GM19043 (cell line): ENCODE measurements around the gene NT5C2.
"Not testable (repeated sequence)": the region's sequence is repeated elsewhere in the genome, so short reads cannot be mapped to it uniquely, and the experiment has no call there.

Source experiments
- ATAC-seq: cut with Tn5 transposase; IDR thresholded peaks from one replicate; pipeline ENCODE4 v1.9.1; 2021; ENCODE audit warnings: low read depth; ENCODE audit not compliant: unreplicated experiment

Gene NT5C2

DNA sequence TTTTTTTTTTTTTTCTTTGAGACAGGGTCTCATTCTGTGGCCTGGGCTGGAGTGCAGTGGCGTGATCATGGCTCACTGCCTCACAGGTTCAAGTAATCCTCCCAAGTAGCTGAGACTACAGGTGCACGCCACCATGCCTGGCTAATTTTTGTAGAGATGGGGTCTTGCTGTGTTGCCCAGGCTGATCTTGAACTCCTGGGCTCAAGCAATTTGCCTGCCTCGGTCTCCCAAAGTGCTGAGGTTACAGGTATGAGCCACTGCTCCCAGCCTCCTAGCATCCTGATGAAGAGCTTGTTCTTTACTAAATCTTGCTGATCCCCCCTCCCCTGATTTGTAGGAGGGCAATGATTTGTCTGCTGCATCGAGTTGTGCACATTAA is 126.0 kb downstream of the NT5C2 start:
- not testable (repeated sequence) for ATAC-seq

GRCh38 chr10:103066141-103067098 is 126.7 kb downstream of the NT5C2 start:
- no peak for ATAC-seq

- no peak for ATAC-seq
These were observed 128.1 kb downstream of the NT5C2 start for GRCh38 chr10:103064956-103065355.

DNA sequence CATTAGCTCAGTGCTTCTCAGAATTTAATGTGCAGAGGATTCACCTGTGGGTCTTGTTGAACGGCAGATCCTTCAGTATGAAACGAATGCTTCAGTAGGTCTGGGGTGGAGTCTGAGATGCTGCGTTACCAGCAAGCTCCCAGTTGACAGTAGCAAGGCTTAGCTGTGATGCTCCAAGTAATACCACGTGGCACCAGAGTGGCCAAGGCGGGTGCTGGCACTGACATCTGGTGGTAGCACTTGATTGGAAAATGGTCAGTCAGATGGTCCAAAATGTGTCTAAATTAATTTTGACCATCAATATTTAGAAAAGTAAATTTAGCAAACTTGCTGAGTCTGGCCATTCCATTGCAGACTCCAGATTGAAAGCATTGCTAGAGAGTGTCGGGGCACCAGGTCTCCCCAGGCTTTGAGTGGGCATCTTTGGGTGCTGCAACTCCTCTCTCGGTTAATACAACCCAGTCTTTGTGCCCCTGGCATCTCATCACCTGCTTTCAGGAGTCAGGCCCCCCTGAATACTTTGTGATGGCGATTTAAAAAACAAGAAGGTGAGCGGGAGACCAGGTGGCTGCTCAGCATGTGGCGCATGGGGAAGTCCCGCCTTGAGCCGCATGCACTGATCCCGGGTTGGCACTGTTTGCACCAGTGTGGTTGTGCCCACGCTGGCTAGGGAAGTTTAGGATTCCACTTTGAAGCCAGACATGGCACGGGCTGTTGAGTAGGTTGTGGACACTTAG is 130.1 kb downstream of the NT5C2 start:
- no peak for ATAC-seq

DNA sequence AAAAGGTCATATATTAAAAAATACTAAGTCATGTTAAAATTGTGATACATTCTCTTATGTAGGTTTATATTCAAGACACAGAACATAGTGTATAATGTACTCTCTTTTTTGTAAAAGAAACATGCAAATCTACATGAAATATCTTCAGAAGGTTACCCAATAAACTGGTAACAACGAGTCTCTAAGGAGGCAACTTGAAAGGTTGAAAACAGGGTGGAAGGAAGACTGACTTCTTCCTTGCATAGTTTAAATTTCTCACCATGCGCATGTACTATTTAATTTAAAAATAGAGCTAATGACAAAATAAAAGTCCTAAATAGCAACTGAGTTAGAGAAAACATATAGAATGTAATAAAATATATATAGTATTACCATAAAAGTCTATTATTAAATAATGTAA is 132.5 kb downstream of the NT5C2 start:
- ATAC-seq, result no peak

DNA sequence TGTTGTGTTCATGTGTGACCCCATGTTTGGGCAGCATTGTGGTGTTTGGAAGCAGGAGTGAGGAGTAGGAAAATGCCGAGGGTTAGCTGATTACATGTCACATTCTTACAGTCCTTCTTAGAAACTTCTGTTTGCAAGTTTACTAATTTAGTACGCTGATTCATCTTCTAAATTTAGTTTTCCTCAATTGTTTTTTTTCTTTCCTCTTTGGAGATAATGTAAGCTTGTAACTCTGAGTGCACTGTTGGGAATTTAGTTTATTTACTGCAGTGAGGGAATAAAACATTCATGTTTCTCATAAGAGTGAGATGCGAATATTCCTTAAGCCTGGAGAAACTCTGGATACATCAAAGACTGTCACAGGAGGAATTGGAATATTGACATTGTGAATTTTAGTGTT is 135.0 kb downstream of the NT5C2 start:
- ATAC-seq, result no peak

DNA sequence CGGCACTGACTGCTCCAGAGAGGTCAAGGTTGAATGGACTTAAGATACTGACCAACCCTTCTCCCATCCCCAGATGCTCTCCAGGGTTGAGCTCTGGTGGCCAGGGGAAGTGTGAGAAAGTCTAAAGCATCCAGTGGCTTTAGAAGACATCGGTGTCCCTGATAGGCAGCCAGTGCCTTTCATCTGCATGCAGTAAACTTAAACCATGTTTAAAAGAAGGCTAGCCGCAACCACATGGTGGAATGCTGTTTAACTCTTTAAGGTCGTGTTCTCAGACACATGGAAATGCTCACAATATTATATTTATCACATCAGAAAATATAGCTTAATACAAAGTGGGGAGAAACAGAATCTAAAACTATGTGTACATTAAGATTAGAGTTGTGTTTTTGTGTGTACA is 138.0 kb downstream of the NT5C2 start:
- ATAC-seq, result no peak

- ATAC-seq, result no peak
These were observed 138.5 kb downstream of the NT5C2 start for GRCh38 chr10:103054621-103055020.

GRCh38 chr10:103053659-103054581 is 139.2 kb downstream of the NT5C2 start:
- peak; percentile 84 for ATAC-seq

DNA sequence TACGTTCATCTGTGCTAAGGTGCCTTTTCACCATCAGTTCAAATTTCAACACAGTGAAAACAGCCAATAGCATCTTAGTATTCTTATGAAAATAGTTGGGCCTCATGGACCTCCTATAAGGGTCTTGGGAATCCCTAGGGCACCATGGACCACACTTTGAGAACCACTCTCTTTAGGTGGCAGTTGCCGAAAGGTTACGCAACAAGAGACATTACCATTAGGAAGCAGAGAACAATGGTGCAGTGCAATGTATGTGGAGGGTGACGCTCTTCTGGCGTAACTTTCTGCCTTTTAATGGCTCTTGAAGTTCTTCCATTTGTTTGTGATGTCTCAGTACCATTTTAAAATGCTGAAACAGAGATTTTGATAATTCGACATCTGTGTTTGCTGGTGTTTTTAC is 143.8 kb downstream of the NT5C2 start:
- ATAC-seq, result no peak

- no peak for ATAC-seq
These were observed 145.7 kb downstream of the NT5C2 start for GRCh38 chr10:103047381-103047780.

DNA sequence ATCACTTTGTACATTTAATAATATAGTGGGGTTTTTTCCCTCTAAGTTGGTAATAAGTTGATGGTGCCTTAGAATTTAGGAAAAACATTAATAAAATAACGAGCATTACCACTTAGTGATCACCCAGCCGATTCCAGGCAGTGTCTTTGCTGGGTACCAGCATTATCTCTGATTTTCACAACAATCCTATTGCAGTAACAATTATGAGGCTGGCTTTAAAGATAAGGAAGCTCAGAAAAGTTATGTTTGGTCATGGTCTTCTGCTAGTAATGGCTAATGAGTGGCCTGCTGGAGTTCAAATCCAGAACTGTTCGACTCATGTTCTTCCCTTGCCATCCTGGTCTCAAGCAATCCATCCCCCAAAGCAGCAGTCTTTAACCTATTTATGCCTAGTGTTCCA is 147.1 kb downstream of the NT5C2 start:
- ATAC-seq, result no peak

DNA sequence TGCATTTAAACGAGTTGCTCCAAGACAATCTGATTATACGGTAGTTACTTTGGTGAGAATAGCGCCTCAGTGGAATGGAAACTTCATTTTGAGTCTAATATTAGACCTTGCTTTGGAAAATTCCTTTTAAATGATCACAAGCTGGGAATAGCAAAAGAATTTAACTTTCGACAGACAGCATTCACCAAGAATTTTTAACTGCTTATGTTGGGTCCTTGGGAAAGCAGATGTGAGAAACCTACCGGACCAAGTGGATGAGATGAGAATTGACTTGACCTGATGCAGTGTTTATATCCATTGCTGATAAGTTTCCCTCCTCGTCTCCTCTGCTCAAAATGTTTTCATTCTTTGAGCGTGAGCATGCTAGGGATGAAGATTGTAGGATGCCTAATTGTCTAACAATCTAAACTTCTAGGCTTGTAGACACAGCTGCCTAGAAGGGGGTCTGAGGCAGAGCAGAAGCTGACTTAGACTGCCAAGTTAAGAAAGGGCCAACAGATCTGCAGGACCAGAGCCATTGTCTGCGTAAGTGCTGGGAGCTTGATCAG is 148.1 kb downstream of the NT5C2 start:
- no peak for ATAC-seq

DNA sequence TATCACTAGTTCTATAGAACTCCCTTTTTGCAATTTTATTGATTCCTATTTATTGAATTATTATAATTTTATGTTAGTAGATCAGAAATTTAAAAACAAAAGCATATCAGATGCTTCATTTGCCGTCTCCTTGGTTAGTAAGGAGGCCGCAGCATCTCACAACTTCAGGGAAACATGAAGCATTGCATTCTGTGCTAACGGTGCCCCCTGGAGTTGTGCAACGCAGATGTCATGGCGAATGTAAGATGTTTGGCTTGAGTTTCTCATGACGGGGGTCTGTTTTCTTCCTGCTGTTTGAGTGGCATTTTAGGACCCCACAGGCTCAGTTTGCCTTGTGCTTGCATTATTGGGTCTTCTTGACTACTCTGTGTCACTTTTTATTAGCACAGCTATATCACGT is 150.2 kb downstream of the NT5C2 start:
- ATAC-seq, result no peak

DNA sequence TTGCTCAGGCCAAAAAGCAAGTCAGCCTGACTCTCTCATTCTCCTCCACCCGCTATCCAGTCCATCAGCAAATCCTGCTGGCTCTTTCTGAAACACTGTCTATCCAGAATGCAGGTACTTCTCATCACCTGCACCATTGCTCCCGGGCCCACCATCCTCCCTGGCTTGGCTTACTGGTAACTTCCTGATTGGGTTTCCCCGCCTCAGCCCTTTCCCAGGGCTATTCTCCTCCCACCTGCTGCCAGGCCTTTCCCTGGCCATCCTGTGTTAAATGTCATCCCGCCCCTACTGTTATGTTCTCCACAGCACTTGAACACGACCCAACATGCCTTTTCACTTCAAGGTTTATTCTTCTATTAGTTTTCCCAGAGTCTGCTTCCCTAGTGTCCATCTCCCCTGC is 150.9 kb downstream of the NT5C2 start:
- ATAC-seq, result no peak

GRCh38 chr10:103041391-103041790 is 151.7 kb downstream of the NT5C2 start:
- no peak for ATAC-seq

DNA sequence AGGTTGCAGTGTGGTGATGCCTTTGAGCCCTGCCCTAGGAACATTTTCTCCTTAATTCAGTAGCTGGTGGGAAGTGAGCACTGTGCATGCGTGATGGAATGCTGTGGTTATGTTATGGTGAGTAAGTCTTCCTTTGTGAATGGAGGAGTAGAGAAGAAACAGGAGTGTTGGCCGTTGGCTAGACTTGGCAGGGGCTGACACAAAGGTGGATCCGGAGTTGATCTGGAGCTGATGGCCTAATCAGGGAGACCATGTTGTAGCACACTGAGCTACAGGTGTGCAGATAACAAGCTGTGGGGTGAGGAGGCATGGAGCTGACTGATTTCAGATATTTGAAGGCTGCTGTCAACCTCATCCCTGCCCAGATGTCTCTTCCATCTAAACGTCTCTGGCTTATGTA is 152.7 kb downstream of the NT5C2 start:
- ATAC-seq, result no peak

DNA sequence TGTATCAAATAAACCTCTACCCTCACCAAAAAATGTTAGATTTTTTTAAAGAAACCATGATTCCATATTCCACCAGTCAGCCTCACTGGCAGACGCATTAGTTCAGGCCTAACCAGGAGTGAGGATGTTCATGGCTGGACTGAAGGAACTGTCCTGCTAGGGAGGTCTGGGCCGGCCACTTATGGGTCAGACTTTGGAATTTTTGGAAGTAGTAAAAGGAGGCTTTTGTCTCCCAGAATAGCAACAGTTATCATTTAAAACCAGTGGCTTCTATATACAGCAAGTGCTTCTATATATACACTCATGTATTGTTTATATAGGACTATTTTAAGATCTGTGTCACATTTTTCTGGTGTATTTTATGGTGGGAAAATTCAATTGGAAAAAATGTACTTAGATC is 154.5 kb downstream of the NT5C2 start:
- ATAC-seq, result no peak
